ENCODE data around the gene PGGHG.
A peak's percentile ranks its signal among the peaks of the same experiment; 100 is the strongest.

The PGGHG gene

GRCh38 chr11:272931-273198 is 16.1 kb upstream of the PGGHG start:
- POLR2A ChIA-PET: no interaction called here
- Histone ChIP-seq H3K9me3 (ENCODE audit: control extremely low read depth in 1 of 5, control insufficient read depth in 4 of 5, insufficient read depth in 2 of 5, low read depth in 1 of 5, low read length in 4 of 5) (peaks cover 0 to 5% (median 0%) of the 10 kb centered on the region in 5 experiments), H3K4me1 (ENCODE audit: control extremely low read depth in 1 of 4, control insufficient read depth in 4 of 4, insufficient read depth in 4 of 4, low read length in 3 of 4) (peaks cover 9 to 35% (median 25%) of the 10 kb centered on the region in 4 experiments), H3K4me3 (ENCODE audit: control insufficient read depth in 1 of 7, extremely low read depth in 1 of 7, insufficient read depth in 4 of 7, low read depth in 2 of 7, low read length in 6 of 7) (no peak overlapping the region), H3K36me3 (ENCODE audit: control insufficient read depth in 4 of 4, insufficient read depth in 4 of 4, low read length in 3 of 4) (peaks cover 0 to 2% (median 0%) of the 10 kb centered on the region in 4 experiments), H3K27ac (ENCODE audit: insufficient read depth in 1 of 2, low read depth in 1 of 2, low read length in 2 of 2, poor library complexity in 1 of 2, severe bottlenecking in 2 of 2) (no peak overlapping the region), H3K27me3 (replicated peaks in 2 of 5; ENCODE audit: control insufficient read depth in 4 of 5, insufficient read depth in 5 of 5, low read length in 4 of 5) (peaks cover 0 to under 1% (median 0%) of the 10 kb centered on the region in 5 experiments)
- WGBS (ENCODE audit: insufficient coverage): 99% methylated on average over 6 of the region's 6 CpGs
- CTCF ChIA-PET: no interaction called here
- no peak for DNase-seq

GRCh38 chr11:276219-276618 is 12.7 kb upstream of the PGGHG start:
- H3K36me3 ChIP-seq (ENCODE audit: control insufficient read depth in 4 of 4, insufficient read depth in 4 of 4, low read length in 3 of 4): no peaks in the 10 kb centered on the region
- ChIA-PET CTCF (interaction anchor here (0.6 to 1.7 kb wide), 2 partner anchors 21 to 66 kb away, joined by 4 read pairs; no protein-coding TSS in a partner anchor), POLR2A (no interaction called here)
- H3K27me3 ChIP-seq (replicated peaks in 2 of 5; ENCODE audit: control insufficient read depth in 4 of 5, insufficient read depth in 5 of 5, low read length in 4 of 5): peaks cover 0 to 34% (median 2%) of the 10 kb centered on the region in 5 experiments
- no peak overlapping the region for H3K4me3 ChIP-seq (ENCODE audit: control insufficient read depth in 1 of 7, extremely low read depth in 1 of 7, insufficient read depth in 4 of 7, low read depth in 2 of 7, low read length in 6 of 7)
- peaks cover 5 to 33% (median 25%) of the 10 kb centered on the region in 4 experiments for H3K4me1 ChIP-seq (ENCODE audit: control extremely low read depth in 1 of 4, control insufficient read depth in 4 of 4, insufficient read depth in 4 of 4, low read length in 3 of 4)
- peaks cover 0 to 5% (median 0%) of the 10 kb centered on the region in 5 experiments for H3K9me3 ChIP-seq (ENCODE audit: control extremely low read depth in 1 of 5, control insufficient read depth in 4 of 5, insufficient read depth in 2 of 5, low read depth in 1 of 5, low read length in 4 of 5)
- DNase-seq: no peak
- H3K27ac ChIP-seq (ENCODE audit: insufficient read depth in 1 of 2, low read depth in 1 of 2, low read length in 2 of 2, poor library complexity in 1 of 2, severe bottlenecking in 2 of 2): no peak overlapping the region

- POLR2A ChIA-PET: no interaction called here
- Histone ChIP-seq H3K36me3 (ENCODE audit: control insufficient read depth in 4 of 4, insufficient read depth in 4 of 4, low read length in 3 of 4) (no peaks in the 10 kb centered on the region), H3K27me3 (replicated peaks in 2 of 5; ENCODE audit: control insufficient read depth in 4 of 5, insufficient read depth in 5 of 5, low read length in 4 of 5) (peaks cover 0 to 53% (median 17%) of the 10 kb centered on the region in 5 experiments), H3K27ac (ENCODE audit: insufficient read depth in 1 of 2, low read depth in 1 of 2, low read length in 2 of 2, poor library complexity in 1 of 2, severe bottlenecking in 2 of 2) (no peak within 1 kb of the TSS), H3K4me1 (ENCODE audit: control extremely low read depth in 1 of 4, control insufficient read depth in 4 of 4, insufficient read depth in 4 of 4, low read length in 3 of 4) (peaks cover 5 to 40% (median 30%) of the 10 kb centered on the region in 4 experiments), H3K9me3 (ENCODE audit: control extremely low read depth in 1 of 5, control insufficient read depth in 4 of 5, insufficient read depth in 2 of 5, low read depth in 1 of 5, low read length in 4 of 5) (peaks cover 0 to 5% (median 0%) of the 10 kb centered on the region in 5 experiments), H3K4me3 (ENCODE audit: control insufficient read depth in 1 of 7, extremely low read depth in 1 of 7, insufficient read depth in 4 of 7, low read depth in 2 of 7, low read length in 6 of 7) (peak within 1 kb of the TSS in 3 of 7 experiments; percentile 33 to 60 (median 51))
- WGBS (ENCODE audit: insufficient coverage): 96% methylated on average over 15 of the region's 21 CpGs
- CTCF ChIA-PET: interaction anchor here (1.0 to 2.5 kb wide), 4 partner anchors 9 to 27 kb away, joined by 3 to 10 read pairs (median 4); no protein-coding TSS in a partner anchor
- no peak for DNase-seq
Measured at GRCh38 chr11:278001-278951, 10.7 kb upstream of the PGGHG start, which contains the start of gene NLRP6. Gene NLRP6 (plus strand): TSS chr11:278407. CDS start chr11:278570, 163 bp downstream.

GRCh38 chr11:279040-279965 is 9.6 kb upstream of the PGGHG start:
- CTCF ChIA-PET: interaction anchor here (1.6 to 2.5 kb wide), 3 partner anchors 8 to 28 kb away, joined by 4 to 10 read pairs (median 5); no protein-coding TSS in a partner anchor
- POLR2A ChIA-PET: no interaction called here
- H3K36me3 ChIP-seq (ENCODE audit: control insufficient read depth in 4 of 4, insufficient read depth in 4 of 4, low read length in 3 of 4): no peaks in the 10 kb centered on the region
- peak in 1 of 3 donors; percentile 50 for DNase-seq
- 10% methylated on average over 88 of the region's 97 CpGs for WGBS (ENCODE audit: insufficient coverage)
- peak overlapping the region in 3 of 7 experiments; percentile 39 to 60 (median 51) for H3K4me3 ChIP-seq (ENCODE audit: control insufficient read depth in 1 of 7, extremely low read depth in 1 of 7, insufficient read depth in 4 of 7, low read depth in 2 of 7, low read length in 6 of 7)
- no peak overlapping the region for H3K27ac ChIP-seq (ENCODE audit: insufficient read depth in 1 of 2, low read depth in 1 of 2, low read length in 2 of 2, poor library complexity in 1 of 2, severe bottlenecking in 2 of 2)
- H3K27me3 ChIP-seq (replicated peaks in 2 of 5; ENCODE audit: control insufficient read depth in 4 of 5, insufficient read depth in 5 of 5, low read length in 4 of 5): peaks cover 0 to 61% (median 19%) of the 10 kb centered on the region in 5 experiments
- H3K9me3 ChIP-seq (ENCODE audit: control extremely low read depth in 1 of 5, control insufficient read depth in 4 of 5, insufficient read depth in 2 of 5, low read depth in 1 of 5, low read length in 4 of 5): peaks cover 0 to 5% (median 0%) of the 10 kb centered on the region in 5 experiments
- H3K4me1 ChIP-seq (ENCODE audit: control extremely low read depth in 1 of 4, control insufficient read depth in 4 of 4, insufficient read depth in 4 of 4, low read length in 3 of 4): peaks cover 5 to 40% (median 30%) of the 10 kb centered on the region in 4 experiments

GRCh38 chr11:279966-280705 is 8.8 kb upstream of the PGGHG start:
- H3K36me3 ChIP-seq (ENCODE audit: control insufficient read depth in 4 of 4, insufficient read depth in 4 of 4, low read length in 3 of 4): no peaks in the 10 kb centered on the region
- ChIA-PET CTCF (interaction anchor here (0.6 to 1.6 kb wide), 6 partner anchors 9 to 83 kb away, joined by 3 to 6 read pairs (median 4); no protein-coding TSS in a partner anchor), POLR2A (no interaction called here)
- H3K9me3 ChIP-seq (ENCODE audit: control extremely low read depth in 1 of 5, control insufficient read depth in 4 of 5, insufficient read depth in 2 of 5, low read depth in 1 of 5, low read length in 4 of 5): peaks cover 0 to 5% (median 0%) of the 10 kb centered on the region in 5 experiments
- no peak overlapping the region for H3K27ac ChIP-seq (ENCODE audit: insufficient read depth in 1 of 2, low read depth in 1 of 2, low read length in 2 of 2, poor library complexity in 1 of 2, severe bottlenecking in 2 of 2)
- H3K4me3 ChIP-seq (ENCODE audit: control insufficient read depth in 1 of 7, extremely low read depth in 1 of 7, insufficient read depth in 4 of 7, low read depth in 2 of 7, low read length in 6 of 7): peak overlapping the region in 5 of 7 experiments; percentile 25 to 60 (median 40)
- peak in 2 of 3 donors; percentile 61 to 64 for DNase-seq
- WGBS (ENCODE audit: insufficient coverage): 5% methylated on average over 63 of the region's 85 CpGs
- peaks cover 0 to 61% (median 19%) of the 10 kb centered on the region in 5 experiments for H3K27me3 ChIP-seq (replicated peaks in 2 of 5; ENCODE audit: control insufficient read depth in 4 of 5, insufficient read depth in 5 of 5, low read length in 4 of 5)
- peaks cover under 1 to 40% (median 27%) of the 10 kb centered on the region in 4 experiments for H3K4me1 ChIP-seq (ENCODE audit: control extremely low read depth in 1 of 4, control insufficient read depth in 4 of 4, insufficient read depth in 4 of 4, low read length in 3 of 4)
